Parathyroid adenoma (tissue), 2 donors: Measurements from ENCODE around the gene AOAH.

Experiments
- H2AFZ ChIP-seq: fragments of 300-600 bp; sonication (generic); one replicate; pipeline ENCODE4 v1.7.0; 2017; ENCODE audit warnings: antibody characterized with exemption, mild to moderate bottlenecking
- H3K27ac ChIP-seq: fragments of 300-600 bp; sonication (generic); one replicate; pipeline ENCODE4 v1.7.0; 2017
- H3K27me3 ChIP-seq: fragments of 300-600 bp; sonication (generic); one replicate; pipeline ENCODE4 v1.7.0; 2017; ENCODE audit warnings: low read length; ENCODE audit not compliant: control insufficient read depth, insufficient read depth
- H3K36me3 ChIP-seq: fragments of 300-600 bp; sonication (generic); one replicate; pipeline ENCODE4 v1.7.0; 2017; ENCODE audit warnings: low read length; ENCODE audit not compliant: control insufficient read depth, insufficient read depth
- H3K4me1 ChIP-seq: fragments of 300-600 bp; sonication (generic); one replicate; pipeline ENCODE4 v1.7.0; 2017; ENCODE audit warnings: control low read depth
- H3K4me2 ChIP-seq: fragments of 300-600 bp; sonication (generic); one replicate; pipeline ENCODE4 v1.7.0; 2017; ENCODE audit warnings: low read length
- H3K4me3 ChIP-seq: fragments of 300-600 bp; sonication (generic); one replicate; pipeline ENCODE4 v1.7.0; 2017; ENCODE audit warnings: low read depth, low read length
- H3K79me2 ChIP-seq: fragments of 300-600 bp; sonication (generic); one replicate; pipeline ENCODE4 v1.7.0; 2017; ENCODE audit warnings: control low read depth
- H3K9ac ChIP-seq: fragments of 300-600 bp; sonication (generic); one replicate; pipeline ENCODE4 v1.7.0; 2017; ENCODE audit warnings: mild to moderate bottlenecking
- H3K9me3 ChIP-seq: fragments of 300-600 bp; sonication (generic); one replicate; pipeline ENCODE4 v1.7.0; 2017; ENCODE audit warnings: low read length; ENCODE audit not compliant: control insufficient read depth
- CTCF ChIP-seq: fragments of 300-600 bp; sonication (generic); IDR thresholded peaks from one replicate; pipeline ENCODE4 v1.7.0; 2017; ENCODE audit warnings: antibody characterized with exemption, mild to moderate bottlenecking
- donor health status: primary hyperparathyroidism.

Gene AOAH

GRCh38 chr7:36598054-36598674 is 126.1 kb downstream of the AOAH start:
- Histone ChIP-seq H3K4me3 (no peak overlapping the region), H3K4me2 (no peak overlapping the region), H3K9me3 (no peaks in the 10 kb centered on the region), H2AFZ (no peak overlapping the region), H3K27me3 (no peaks in the 10 kb centered on the region), H3K79me2 (no peaks in the 10 kb centered on the region), H3K36me3 (no peaks in the 10 kb centered on the region), H3K27ac (no peak overlapping the region), H3K4me1 (no peaks in the 10 kb centered on the region), H3K9ac (no peak overlapping the region)
- no peak for TF ChIP-seq CTCF

GRCh38 chr7:36597090-36597773 is 127.1 kb downstream of the AOAH start:
- H3K9ac ChIP-seq = no peak overlapping the region
- no peaks in the 10 kb centered on the region for H3K9me3 ChIP-seq
- H3K79me2 ChIP-seq = no peaks in the 10 kb centered on the region
- no peaks in the 10 kb centered on the region for H3K36me3 ChIP-seq
- H3K4me1 ChIP-seq = no peaks in the 10 kb centered on the region
- H2AFZ ChIP-seq = no peak overlapping the region
- no peaks in the 10 kb centered on the region for H3K27me3 ChIP-seq
- H3K4me2 ChIP-seq = no peak overlapping the region
- H3K27ac ChIP-seq = no peak overlapping the region
- TF ChIP-seq CTCF = no peak
- H3K4me3 ChIP-seq = no peak overlapping the region

- Histone ChIP-seq H3K4me1 (no peaks in the 10 kb centered on the region), H3K4me3 (no peak overlapping the region), H2AFZ (no peak overlapping the region), H3K9me3 (no peaks in the 10 kb centered on the region), H3K4me2 (no peak overlapping the region), H3K27ac (no peak overlapping the region), H3K79me2 (no peaks in the 10 kb centered on the region), H3K9ac (no peak overlapping the region), H3K36me3 (no peaks in the 10 kb centered on the region), H3K27me3 (no peaks in the 10 kb centered on the region)
- no peak for TF ChIP-seq CTCF
Observed at GRCh38 chr7:36594445-36594844, 129.8 kb downstream of the AOAH start.

- Histone ChIP-seq H3K4me3 (no peak overlapping the region), H3K36me3 (no peaks in the 10 kb centered on the region), H3K4me2 (no peak overlapping the region), H3K4me1 (no peaks in the 10 kb centered on the region), H2AFZ (no peak overlapping the region), H3K9ac (no peak overlapping the region), H3K27me3 (no peaks in the 10 kb centered on the region), H3K27ac (no peak overlapping the region), H3K9me3 (no peaks in the 10 kb centered on the region), H3K79me2 (no peaks in the 10 kb centered on the region)
- no peak for TF ChIP-seq CTCF
Observed at GRCh38 chr7:36591636-36592035, 132.7 kb downstream of the AOAH start.

- Histone ChIP-seq H3K9me3 (no peaks in the 10 kb centered on the region), H3K4me3 (no peak overlapping the region), H3K79me2 (no peaks in the 10 kb centered on the region), H3K9ac (no peak overlapping the region), H3K4me2 (no peak overlapping the region), H2AFZ (no peak overlapping the region), H3K36me3 (no peaks in the 10 kb centered on the region), H3K27me3 (no peaks in the 10 kb centered on the region), H3K4me1 (no peaks in the 10 kb centered on the region), H3K27ac (no peak overlapping the region)
- no peak for TF ChIP-seq CTCF
Observed at GRCh38 chr7:36589391-36589790, 134.9 kb downstream of the AOAH start.
